ENCODE data around the gene EPB41L2.

The EPB41L2 gene

GRCh38 chr6:131005439-131006016 is 57.5 kb downstream of the EPB41L2 start:
- TF ChIP-seq CTCF (IDR thresholded peaks at IDR 0.05; ENCODE audit: insufficient read depth, low read depth, low read length, missing control alignments): no peak
- no peak for DNase-seq (ENCODE audit: low read depth)
- H3K4me3 ChIP-seq (ENCODE audit: low read length): no peak overlapping the region

- no peak for DNase-seq (ENCODE audit: low read depth)
- TF ChIP-seq CTCF (IDR thresholded peaks at IDR 0.05; ENCODE audit: insufficient read depth, low read depth, low read length, missing control alignments): no peak
- no peak overlapping the region for H3K4me3 ChIP-seq (ENCODE audit: low read length)
Observed at GRCh38 chr6:131004936-131005335, 58.1 kb downstream of the EPB41L2 start.

GRCh38 chr6:131004387-131004755 is 58.7 kb downstream of the EPB41L2 start:
- DNase-seq (ENCODE audit: low read depth): no peak
- no peak overlapping the region for H3K4me3 ChIP-seq (ENCODE audit: low read length)
- no peak for TF ChIP-seq CTCF (IDR thresholded peaks at IDR 0.05; ENCODE audit: insufficient read depth, low read depth, low read length, missing control alignments)

GRCh38 chr6:131003488-131004386 is 59.3 kb downstream of the EPB41L2 start:
- no peak for DNase-seq (ENCODE audit: low read depth)
- H3K4me3 ChIP-seq (ENCODE audit: low read length): no peak overlapping the region
- no peak for TF ChIP-seq CTCF (IDR thresholded peaks at IDR 0.05; ENCODE audit: insufficient read depth, low read depth, low read length, missing control alignments)

GRCh38 chr6:131002661-131002980 is 60.4 kb downstream of the EPB41L2 start:
- no peak for DNase-seq (ENCODE audit: low read depth)
- no peak for TF ChIP-seq CTCF (IDR thresholded peaks at IDR 0.05; ENCODE audit: insufficient read depth, low read depth, low read length, missing control alignments)
- no peak overlapping the region for H3K4me3 ChIP-seq (ENCODE audit: low read length)

GRCh38 chr6:131001945-131002660 is 60.9 kb downstream of the EPB41L2 start:
- no peak for TF ChIP-seq CTCF (IDR thresholded peaks at IDR 0.05; ENCODE audit: insufficient read depth, low read depth, low read length, missing control alignments)
- H3K4me3 ChIP-seq (ENCODE audit: low read length): no peak overlapping the region
- no peak for DNase-seq (ENCODE audit: low read depth)

Data from epithelial cell of esophagus (primary cell).